Dendritic cell treated with granulocyte-macrophage colony-stimulating factor and Interleukin-4, amounts not matched to agents 40 ng/mL and 50 ng/mL, for 4 days (primary cell): ENCODE data around the gene IRF4.
A peak's percentile ranks its signal among the peaks of the same experiment; 100 is the strongest.

ENCODE experiments used
- H3K27ac Mint-ChIP-seq: one replicate; pipeline ENCODE4 v1.8.0; 2022; ENCODE audit warnings: mild to moderate bottlenecking, mixed read lengths
- H3K27me3 Mint-ChIP-seq: one replicate; pipeline ENCODE4 v1.8.0; 2022; ENCODE audit warnings: mild to moderate bottlenecking, mixed read lengths
- H3K36me3 Mint-ChIP-seq: one replicate; pipeline ENCODE4 v1.8.0; 2022; ENCODE audit warnings: low read depth, mixed read lengths
- H3K4me1 Mint-ChIP-seq: one replicate; pipeline ENCODE4 v1.8.0; 2022; ENCODE audit warnings: low read depth, mixed read lengths
- H3K4me3 Mint-ChIP-seq: one replicate; pipeline ENCODE4 v1.8.0; 2022; ENCODE audit warnings: mild to moderate bottlenecking, moderate library complexity, mixed read lengths
- H3K9me3 Mint-ChIP-seq: one replicate; pipeline ENCODE4 v1.8.0; 2022; ENCODE audit warnings: mixed read lengths
- intact Hi-C: fragments of 100-400 bp; cut with micrococcal nuclease; formaldehyde crosslinking; loops from one replicate; pipeline ENCODE4 v1.15.0; 2022

The IRF4 gene

DNA sequence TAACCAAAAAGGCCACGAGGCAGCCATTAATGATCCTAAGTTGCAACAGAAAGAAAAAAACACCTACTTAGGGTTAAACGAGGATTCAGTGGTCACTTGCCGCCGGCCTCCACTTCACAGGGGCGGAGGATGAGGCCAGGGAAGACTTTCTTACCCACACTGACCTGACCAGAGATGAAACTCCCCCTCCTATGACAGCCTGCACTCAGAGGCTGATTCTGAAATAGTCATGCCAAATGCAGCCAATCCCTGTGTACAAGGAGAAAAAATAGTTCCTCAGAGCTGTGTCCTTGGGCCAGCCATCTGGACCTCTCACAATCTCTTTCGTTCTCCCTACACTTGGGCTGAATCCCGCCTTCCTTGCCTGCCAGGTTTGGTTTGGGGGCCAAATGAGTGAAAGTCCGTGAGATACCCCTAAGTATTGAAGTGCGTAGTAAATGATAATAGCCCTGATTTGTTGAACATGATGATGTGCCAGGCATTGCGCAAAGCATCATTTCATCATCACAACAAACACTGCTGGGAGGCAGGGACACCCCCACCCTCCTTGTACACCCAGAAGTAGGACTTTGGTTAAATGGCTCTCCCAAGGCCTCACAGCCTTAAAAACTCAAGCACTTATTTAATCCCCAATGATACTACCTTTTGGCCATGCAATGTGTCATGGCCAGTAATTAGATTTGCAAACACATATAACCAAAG, 3.2 kb upstream of the IRF4 start:
- Mint-ChIP-seq H3K27ac (no peak overlapping the region), H3K27me3 (peaks cover 62% of the 10 kb centered on the region), H3K9me3 (no peaks in the 10 kb centered on the region), H3K4me3 (no peak overlapping the region), H3K36me3 (peaks cover 21% of the 10 kb centered on the region), H3K4me1 (peaks cover 46% of the 10 kb centered on the region)
- intact Hi-C loops = no loop called here

DNA sequence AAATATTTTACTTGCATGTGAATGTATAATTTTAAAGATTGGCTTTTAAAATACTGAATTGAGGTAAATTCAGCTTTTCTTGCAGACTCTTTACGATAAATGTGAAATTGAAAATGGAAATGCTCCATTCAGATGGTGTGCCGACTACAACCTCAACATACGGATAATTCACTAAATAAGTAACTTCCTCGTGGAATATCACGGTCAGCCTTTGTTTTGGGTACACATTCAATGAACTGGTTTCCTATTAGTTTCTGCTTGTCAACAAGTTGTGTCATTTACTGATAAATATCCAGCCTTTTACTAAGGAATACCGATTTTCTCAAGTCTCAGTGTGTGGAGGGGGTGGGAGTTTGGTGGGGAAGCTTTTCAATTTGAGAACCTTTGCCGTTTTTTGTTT, 2.4 kb upstream of the IRF4 start:
- Mint-ChIP-seq H3K4me1 (peaks cover 45% of the 10 kb centered on the region), H3K9me3 (no peaks in the 10 kb centered on the region), H3K27ac (no peak overlapping the region), H3K36me3 (peaks cover 29% of the 10 kb centered on the region), H3K4me3 (no peak overlapping the region), H3K27me3 (peaks cover 60% of the 10 kb centered on the region)
- intact Hi-C loops = no loop called here

DNA sequence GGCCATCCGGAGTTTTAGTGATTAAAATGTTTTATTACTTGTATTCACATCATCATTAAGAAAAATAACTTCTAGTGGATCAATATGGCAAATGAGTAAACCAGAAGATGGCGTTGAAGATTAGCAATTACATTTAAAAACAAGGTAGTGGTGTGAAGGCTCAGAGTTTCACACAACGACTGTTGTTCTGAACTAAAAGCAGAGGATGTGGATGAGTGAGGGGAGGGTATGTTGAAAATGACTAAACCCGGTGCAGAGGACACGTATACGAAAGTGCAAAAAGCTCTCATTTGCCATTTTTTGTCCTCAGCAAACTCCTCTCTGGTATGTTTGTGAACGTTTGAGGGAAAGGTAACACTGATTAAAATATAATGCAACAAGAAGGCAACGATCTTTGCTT, 1.9 kb upstream of the IRF4 start:
- Mint-ChIP-seq H3K9me3 (no peaks in the 10 kb centered on the region), H3K4me1 (peaks cover 40% of the 10 kb centered on the region), H3K27me3 (peaks cover 57% of the 10 kb centered on the region), H3K36me3 (peaks cover 33% of the 10 kb centered on the region), H3K27ac (no peak overlapping the region), H3K4me3 (no peak overlapping the region)
- intact Hi-C loops = loop anchor here (5.0 kb wide), 4 partner anchors 32 to 202 kb away; partner anchors contain the start of gene DUSP22

DNA sequence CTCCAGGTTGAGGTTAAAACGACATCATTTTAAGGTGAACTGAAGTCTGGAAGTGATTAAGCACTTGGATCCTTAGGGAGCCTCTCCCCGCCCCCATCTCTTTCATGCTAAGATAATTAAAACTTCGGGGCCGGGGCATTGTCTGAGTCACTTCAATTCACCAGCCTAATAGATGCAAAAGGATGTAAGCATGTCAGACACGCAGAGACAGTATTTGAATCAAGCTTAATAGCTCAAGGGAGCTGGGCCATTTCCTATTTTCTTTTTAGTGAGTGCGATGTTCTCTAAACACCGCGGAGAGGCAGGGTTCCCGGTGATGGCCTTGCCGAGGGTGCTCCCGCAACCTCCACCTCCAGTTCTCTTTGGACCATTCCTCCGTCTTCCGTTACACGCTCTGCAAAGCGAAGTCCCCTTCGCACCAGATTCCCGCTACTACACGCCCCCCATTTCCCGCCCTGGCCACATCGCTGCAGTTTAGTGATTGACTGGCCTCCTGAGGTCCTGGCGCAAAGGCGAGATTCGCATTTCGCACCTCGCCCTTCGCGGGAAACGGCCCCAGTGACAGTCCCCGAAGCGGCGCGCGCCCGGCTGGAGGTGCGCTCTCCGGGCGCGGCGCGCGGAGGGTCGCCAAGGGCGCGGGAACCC, 516 bp upstream of the IRF4 start:
- H3K27me3 Mint-ChIP-seq = peaks cover 53% of the 10 kb centered on the region
- H3K36me3 Mint-ChIP-seq = peaks cover 48% of the 10 kb centered on the region
- no peaks in the 10 kb centered on the region for H3K9me3 Mint-ChIP-seq
- peaks cover 50% of the 10 kb centered on the region for H3K4me1 Mint-ChIP-seq
- H3K27ac Mint-ChIP-seq = peak overlapping the region; percentile 83
- H3K4me3 Mint-ChIP-seq = peak overlapping the region; percentile 83
- intact Hi-C loops = loop anchor here (5.0 kb wide), 4 partner anchors 34 to 204 kb away; partner anchors contain the start of gene DUSP22

DNA sequence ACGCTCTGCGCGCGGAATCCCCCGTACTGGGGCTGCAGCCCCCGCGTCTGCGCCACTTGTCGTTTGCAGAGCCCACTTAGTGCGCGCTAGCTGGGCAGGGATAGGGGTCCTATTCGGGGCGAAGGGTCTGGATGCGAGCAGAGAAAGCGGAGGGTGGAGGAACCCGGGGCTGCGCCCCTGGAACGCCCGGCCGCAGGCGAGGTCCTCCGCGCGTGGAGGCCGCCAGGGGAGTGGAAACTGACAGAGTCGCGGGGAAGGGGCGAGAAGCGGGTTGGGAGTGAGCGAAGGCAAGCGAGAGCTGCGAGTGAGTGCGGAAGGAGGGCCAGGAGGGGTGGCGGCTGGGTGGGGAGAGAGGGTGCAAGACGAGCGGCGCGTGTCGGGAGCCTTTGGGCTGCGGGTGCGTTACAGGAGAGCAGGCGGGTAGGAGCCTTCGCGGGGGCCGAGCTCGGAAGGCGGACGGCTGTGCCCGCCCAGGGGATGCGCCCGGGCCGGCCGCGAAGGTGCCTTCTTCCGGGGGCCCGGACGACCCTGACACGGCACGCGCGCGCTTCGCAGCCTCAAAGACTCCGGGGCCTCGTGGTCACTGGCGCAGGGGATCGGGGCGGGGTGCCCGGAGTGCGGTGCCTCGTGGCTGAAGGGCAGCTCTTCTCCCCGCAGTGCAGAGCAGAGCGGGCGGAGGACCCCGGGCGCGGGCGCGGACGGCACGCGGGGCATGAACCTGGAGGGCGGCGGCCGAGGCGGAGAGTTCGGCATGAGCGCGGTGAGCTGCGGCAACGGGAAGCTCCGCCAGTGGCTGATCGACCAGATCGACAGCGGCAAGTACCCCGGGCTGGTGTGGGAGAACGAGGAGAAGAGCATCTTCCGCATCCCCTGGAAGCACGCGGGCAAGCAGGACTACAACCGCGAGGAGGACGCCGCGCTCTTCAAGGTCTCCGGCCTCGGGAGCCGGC, 1.2 kb downstream of the IRF4 start:
- H3K27me3 Mint-ChIP-seq = peaks cover 48% of the 10 kb centered on the region
- H3K4me1 Mint-ChIP-seq = peaks cover 52% of the 10 kb centered on the region
- peaks cover 64% of the 10 kb centered on the region for H3K36me3 Mint-ChIP-seq
- intact Hi-C loops = loop anchor here (2.0 to 5.0 kb wide), 5 partner anchors 16 to 205 kb away; partner anchors contain the start of gene DUSP22
- peak overlapping the region; percentile 93 for H3K4me3 Mint-ChIP-seq
- H3K9me3 Mint-ChIP-seq = no peaks in the 10 kb centered on the region
- H3K27ac Mint-ChIP-seq = peak overlapping the region; percentile 83

DNA sequence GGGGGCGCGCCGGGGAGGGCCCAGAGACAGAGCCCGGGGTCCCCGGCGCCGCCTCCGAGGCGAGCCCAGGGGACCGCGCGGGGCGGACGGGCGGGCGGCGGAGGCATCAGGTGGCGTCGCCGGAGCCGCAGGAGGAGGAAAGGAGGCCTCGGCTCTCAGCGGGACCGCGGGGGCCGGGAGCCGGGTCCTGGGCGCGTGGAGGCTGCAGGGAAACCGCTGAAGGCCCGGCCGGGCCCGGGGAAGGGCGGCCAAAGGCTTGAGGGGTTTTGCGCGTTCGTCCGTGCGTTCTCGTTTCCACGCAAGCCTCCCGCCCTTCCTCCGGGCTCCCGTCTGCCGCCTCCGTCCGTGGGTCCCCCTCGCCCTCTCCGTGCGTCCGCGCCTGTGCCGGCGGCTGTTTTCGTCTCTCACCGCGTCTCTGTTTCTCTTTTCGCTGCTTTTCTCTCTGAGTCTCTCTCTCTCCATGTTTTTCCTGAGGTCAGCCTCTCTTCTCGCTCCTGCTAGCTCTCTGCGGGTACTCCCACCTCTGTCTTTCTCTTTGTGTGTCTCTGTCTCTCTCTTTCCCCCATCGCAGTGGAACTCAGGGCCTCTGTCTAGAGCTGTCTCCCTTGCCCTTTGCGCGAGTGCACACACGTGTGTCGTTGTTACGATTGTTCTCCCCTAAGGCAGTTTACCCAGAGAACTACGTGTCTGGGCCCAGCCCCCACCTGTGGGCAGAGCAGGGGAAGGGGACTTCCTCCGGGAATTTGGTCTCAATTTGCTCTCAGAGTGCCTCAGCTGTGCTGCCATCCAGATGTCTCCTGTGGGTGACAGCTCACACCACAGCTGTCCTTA, 2.1 kb downstream of the IRF4 start:
- Mint-ChIP-seq H3K4me3 (peak overlapping the region; percentile 93), H3K27ac (peak overlapping the region; percentile 83), H3K27me3 (peaks cover 41% of the 10 kb centered on the region), H3K36me3 (peaks cover 73% of the 10 kb centered on the region), H3K9me3 (no peaks in the 10 kb centered on the region), H3K4me1 (peaks cover 52% of the 10 kb centered on the region)
- intact Hi-C loops = loop anchor here (2.0 to 5.0 kb wide), 5 partner anchors 15 to 206 kb away; partner anchors contain the start of gene DUSP22

DNA sequence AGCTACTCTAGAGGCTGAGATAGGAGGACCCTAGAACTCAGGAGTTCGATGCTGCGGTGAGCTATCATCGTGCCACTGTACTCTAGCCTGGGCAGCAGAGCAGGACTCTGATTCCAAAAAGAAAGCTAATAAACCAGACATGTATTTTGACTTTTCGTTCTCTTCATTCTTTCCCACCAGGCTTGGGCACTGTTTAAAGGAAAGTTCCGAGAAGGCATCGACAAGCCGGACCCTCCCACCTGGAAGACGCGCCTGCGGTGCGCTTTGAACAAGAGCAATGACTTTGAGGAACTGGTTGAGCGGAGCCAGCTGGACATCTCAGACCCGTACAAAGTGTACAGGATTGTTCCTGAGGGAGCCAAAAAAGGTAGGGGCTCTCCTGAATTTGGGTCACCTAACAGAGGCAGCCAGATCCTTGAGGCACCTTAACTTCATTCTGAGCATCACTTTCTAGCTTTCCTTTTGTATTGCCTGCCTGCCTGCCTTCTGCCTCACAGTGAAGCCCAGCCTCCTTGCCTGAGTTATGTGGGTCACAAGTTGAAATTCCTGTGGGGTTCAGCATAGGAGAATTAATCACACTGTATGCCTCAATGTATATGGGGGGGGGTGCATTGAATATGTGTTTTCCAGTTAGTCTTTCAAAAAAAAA, 3.2 kb downstream of the IRF4 start:
- peaks cover 58% of the 10 kb centered on the region for H3K4me1 Mint-ChIP-seq
- H3K4me3 Mint-ChIP-seq = peak overlapping the region; percentile 93
- H3K9me3 Mint-ChIP-seq = no peaks in the 10 kb centered on the region
- intact Hi-C loops = loop anchor here (5.0 kb wide), 4 partner anchors 37 to 207 kb away; partner anchors contain the start of gene DUSP22
- peaks cover 31% of the 10 kb centered on the region for H3K27me3 Mint-ChIP-seq
- H3K36me3 Mint-ChIP-seq = peaks cover 85% of the 10 kb centered on the region
- no peak overlapping the region for H3K27ac Mint-ChIP-seq

DNA sequence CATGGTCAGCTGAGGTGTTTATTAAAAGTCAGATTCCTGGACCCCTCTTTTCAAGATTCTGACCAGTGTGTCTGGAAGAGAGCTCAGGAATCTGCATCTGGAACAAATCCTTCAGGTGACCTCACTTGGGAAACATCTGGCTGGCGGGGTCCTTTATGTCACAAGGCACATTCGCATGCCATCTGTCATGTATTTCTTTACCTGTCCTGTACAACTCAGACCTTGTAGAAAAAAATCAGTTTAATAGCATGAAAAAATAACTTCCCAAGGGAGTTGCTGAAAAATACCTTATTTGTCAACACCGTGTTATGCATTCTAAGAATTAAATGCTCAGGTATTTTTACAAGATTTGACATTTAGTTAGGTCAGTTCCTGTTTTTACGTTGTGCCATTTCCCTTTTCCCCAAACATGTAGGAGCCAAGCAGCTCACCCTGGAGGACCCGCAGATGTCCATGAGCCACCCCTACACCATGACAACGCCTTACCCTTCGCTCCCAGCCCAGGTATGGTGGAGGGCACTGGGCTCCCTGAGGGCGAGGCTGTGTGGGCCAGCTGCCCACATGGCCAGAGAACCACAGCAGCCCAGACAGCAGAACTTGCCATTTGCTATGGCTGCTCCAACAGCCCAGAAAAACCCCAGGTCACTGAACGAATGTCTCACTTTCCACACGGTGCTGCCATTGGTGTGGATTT, 4.0 kb downstream of the IRF4 start:
- Mint-ChIP-seq H3K4me1 (peaks cover 58% of the 10 kb centered on the region), H3K4me3 (peak overlapping the region; percentile 34), H3K36me3 (peaks cover 93% of the 10 kb centered on the region), H3K27me3 (peaks cover 23% of the 10 kb centered on the region), H3K27ac (no peak overlapping the region), H3K9me3 (no peaks in the 10 kb centered on the region)
- intact Hi-C loops = no loop called here

DNA sequence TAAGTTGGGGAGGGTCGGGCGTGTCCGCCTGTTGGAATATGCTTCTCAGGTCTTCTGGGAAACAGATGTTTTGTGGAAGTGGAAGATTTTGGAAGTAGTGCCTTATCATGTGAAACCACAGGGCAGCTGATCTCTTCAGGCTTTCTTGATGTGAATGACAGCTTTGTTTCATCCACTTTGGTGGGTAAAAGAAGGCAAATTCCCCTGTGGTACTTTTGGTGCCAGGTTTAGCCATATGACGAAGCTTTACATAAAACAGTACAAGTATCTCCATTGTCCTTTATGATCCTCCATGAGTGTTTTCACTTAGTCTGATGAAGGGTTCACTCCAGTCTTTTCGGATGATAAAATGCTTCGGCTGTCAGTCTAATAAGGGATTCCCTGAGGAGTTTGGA, 4.6 kb downstream of the IRF4 start:
- Mint-ChIP-seq H3K36me3 (peaks cover 98% of the 10 kb centered on the region), H3K4me1 (peaks cover 54% of the 10 kb centered on the region), H3K4me3 (peak overlapping the region; percentile 34), H3K27me3 (peaks cover 18% of the 10 kb centered on the region), H3K9me3 (no peaks in the 10 kb centered on the region), H3K27ac (no peak overlapping the region)
- intact Hi-C loops = no loop called here

DNA sequence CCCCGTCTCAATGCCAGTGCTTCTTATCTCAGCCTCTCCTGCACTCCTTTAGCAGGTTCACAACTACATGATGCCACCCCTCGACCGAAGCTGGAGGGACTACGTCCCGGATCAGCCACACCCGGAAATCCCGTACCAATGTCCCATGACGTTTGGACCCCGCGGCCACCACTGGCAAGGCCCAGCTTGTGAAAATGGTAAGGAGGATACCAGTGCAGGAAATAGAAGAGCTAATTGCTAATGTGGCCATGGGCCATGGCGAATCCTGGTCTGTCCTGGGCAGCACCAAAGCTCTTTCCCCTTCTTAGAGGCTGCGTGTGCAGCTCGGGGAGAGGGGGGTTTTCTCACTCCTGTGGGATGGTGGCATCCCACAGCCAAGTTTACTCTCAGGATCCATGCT, 5.5 kb downstream of the IRF4 start:
- intact Hi-C loops = no loop called here
- no peaks in the 10 kb centered on the region for H3K9me3 Mint-ChIP-seq
- H3K27ac Mint-ChIP-seq = no peak overlapping the region
- no peak overlapping the region for H3K4me3 Mint-ChIP-seq
- peaks cover 61% of the 10 kb centered on the region for H3K4me1 Mint-ChIP-seq
- peaks cover 100% of the 10 kb centered on the region for H3K36me3 Mint-ChIP-seq
- H3K27me3 Mint-ChIP-seq = peaks cover 17% of the 10 kb centered on the region

DNA sequence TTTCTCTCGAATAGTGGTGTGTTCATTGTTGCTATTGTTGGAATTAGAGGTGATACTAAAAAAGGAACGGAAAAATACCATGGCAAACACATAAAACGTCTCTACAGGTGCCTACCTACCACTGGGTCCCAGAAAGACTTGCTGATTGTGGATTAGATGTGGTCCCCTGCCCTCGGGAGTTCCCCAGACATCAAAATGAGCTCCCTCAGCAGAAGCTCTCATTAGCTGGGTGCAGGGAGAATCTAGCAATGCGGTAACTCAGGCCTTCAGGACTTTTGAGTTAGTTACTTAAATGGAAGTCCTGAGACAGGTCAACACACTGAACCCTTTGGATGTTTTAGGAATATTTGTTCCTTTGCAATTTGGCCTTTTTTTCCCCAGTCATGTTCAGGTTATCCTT, 6.1 kb downstream of the IRF4 start:
- H3K4me3 Mint-ChIP-seq = no peak overlapping the region
- no peaks in the 10 kb centered on the region for H3K9me3 Mint-ChIP-seq
- peaks cover 67% of the 10 kb centered on the region for H3K4me1 Mint-ChIP-seq
- H3K36me3 Mint-ChIP-seq = peaks cover 100% of the 10 kb centered on the region
- H3K27ac Mint-ChIP-seq = no peak overlapping the region
- H3K27me3 Mint-ChIP-seq = peaks cover 17% of the 10 kb centered on the region
- intact Hi-C loops = no loop called here

DNA sequence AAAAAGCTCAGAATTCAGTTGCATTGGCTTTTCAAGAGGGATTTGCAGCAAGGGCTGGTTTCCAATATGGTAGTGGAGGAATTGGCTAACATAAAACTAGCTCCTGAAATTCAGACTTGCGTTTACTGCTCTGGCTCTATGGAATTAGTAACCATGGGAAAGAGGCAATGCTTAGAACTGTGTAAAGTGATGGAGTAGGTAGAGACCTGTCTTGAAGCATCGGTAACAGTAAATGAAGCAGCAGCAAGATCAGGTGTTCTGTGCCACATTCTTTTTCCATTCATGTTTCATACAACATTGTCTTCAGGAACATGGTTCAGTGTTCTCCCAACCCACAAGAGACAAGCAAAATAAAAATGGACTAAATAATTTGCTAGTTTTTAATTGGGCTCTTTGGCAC, 6.5 kb downstream of the IRF4 start:
- Mint-ChIP-seq H3K4me1 (peaks cover 71% of the 10 kb centered on the region), H3K4me3 (no peak overlapping the region), H3K27me3 (peaks cover 17% of the 10 kb centered on the region), H3K9me3 (no peaks in the 10 kb centered on the region), H3K36me3 (peaks cover 100% of the 10 kb centered on the region), H3K27ac (no peak overlapping the region)
- intact Hi-C loops = no loop called here
